Activated T-helper 1 cell treated with Interleukin-2 at 50 U/mL for 16 hours (primary cell): ENCODE data around the gene TBC1D22B.
"Not testable (repeated sequence)": the region's sequence is repeated elsewhere in the genome, so short reads cannot be mapped to it uniquely, and the experiment has no call there.

Source experiments
- DNase-seq: peaks from one replicate; pipeline ENCODE4 v3.0.0-alpha.2; 2020; ENCODE audit warnings: low read depth

TBC1D22B gene

GRCh38 chr6:37303091-37303660 lies 45.6 kb downstream of the TBC1D22B start:
- DNase-seq: no peak

GRCh38 chr6:37303891-37304503 lies 46.4 kb downstream of the TBC1D22B start:
- DNase-seq: no peak

GRCh38 chr6:37304766-37305165 lies 47.2 kb downstream of the TBC1D22B start:
- no peak for DNase-seq

- no peak for DNase-seq
Measured at GRCh38 chr6:37305841-37306425, 48.4 kb downstream of the TBC1D22B start.

- DNase-seq: no peak
Measured at GRCh38 chr6:37306624-37307222, 49.2 kb downstream of the TBC1D22B start.

GRCh38 chr6:37307484-37307883 lies 49.9 kb downstream of the TBC1D22B start:
- not testable (repeated sequence) for DNase-seq

GRCh38 chr6:37308069-37308815 lies 50.7 kb downstream of the TBC1D22B start:
- no peak for DNase-seq

- DNase-seq: no peak
Measured at GRCh38 chr6:37309046-37309445, 51.5 kb downstream of the TBC1D22B start.

GRCh38 chr6:37309692-37310091 lies 52.1 kb downstream of the TBC1D22B start:
- DNase-seq: no peak

- no peak for DNase-seq
Measured at GRCh38 chr6:37310966-37311365, 53.4 kb downstream of the TBC1D22B start.

GRCh38 chr6:37311741-37312473 lies 54.3 kb downstream of the TBC1D22B start:
- DNase-seq: no peak

GRCh38 chr6:37313723-37314486 lies 56.3 kb downstream of the TBC1D22B start:
- no peak for DNase-seq

- DNase-seq: no peak
Measured at GRCh38 chr6:37314487-37315156, 57.0 kb downstream of the TBC1D22B start.

- no peak for DNase-seq
Measured at GRCh38 chr6:37315157-37315515, 57.6 kb downstream of the TBC1D22B start.

GRCh38 chr6:37316071-37316470 lies 58.5 kb downstream of the TBC1D22B start:
- no peak for DNase-seq

GRCh38 chr6:37317312-37318038 lies 59.9 kb downstream of the TBC1D22B start:
- no peak for DNase-seq

- DNase-seq: no peak
Measured at GRCh38 chr6:37319156-37319555, 61.6 kb downstream of the TBC1D22B start.

- no peak for DNase-seq
Measured at GRCh38 chr6:37319856-37320480, 62.4 kb downstream of the TBC1D22B start.

- DNase-seq: no peak
Measured at GRCh38 chr6:37320646-37321045, 63.1 kb downstream of the TBC1D22B start.
